Astrocyte (in vitro differentiated cells and primary cell): ENCODE data around the gene PRMT6. TPM values are rescaled to one million over a fixed set of nuclear protein-coding genes. Genes with fewer than 3 reads are reported as not detected.

Experiments
- DNase-seq: peaks from one replicate; pipeline ENCODE4 v3.0.0-alpha.2; 2010; ENCODE audit warnings: low read depth
- FAIRE-seq: peaks from 2 replicates; lab custom pipeline; 2011; peaks lifted over from hg19 to GRCh38; lab: Jason Lieb, UNC
- H2AFZ ChIP-seq: 2 replicates; pipeline ENCODE4 v1.6.0; 2012; ENCODE audit warnings: low read depth, low read length, inconsistent platforms
- H3K27ac ChIP-seq: 2 replicates; pipeline ENCODE4 v1.5.1; 2011; ENCODE audit warnings: low read depth, low read length, inconsistent platforms
- H3K27me3 ChIP-seq: 2 replicates; pipeline ENCODE4 v1.6.0; 2011; ENCODE audit warnings: low read length, inconsistent platforms; ENCODE audit not compliant: insufficient read depth
- H3K36me3 ChIP-seq: 2 replicates; pipeline ENCODE4 v1.5.1; 2011; ENCODE audit warnings: low read length, inconsistent platforms; ENCODE audit not compliant: insufficient read depth
- H3K4me1 ChIP-seq: 2 replicates; pipeline ENCODE4 v1.5.1; 2011; ENCODE audit warnings: low read length, inconsistent platforms; ENCODE audit not compliant: insufficient read depth
- H3K4me2 ChIP-seq: 2 replicates; pipeline ENCODE4 v1.6.0; 2012; ENCODE audit warnings: low read length, inconsistent platforms
- H3K4me3 ChIP-seq: 2 replicates; pipeline ENCODE4 v1.5.1; 2011; ENCODE audit warnings: low read depth, mild to moderate bottlenecking, low read length, inconsistent platforms; ENCODE audit not compliant: insufficient read depth
- H3K79me2 ChIP-seq: 2 replicates; pipeline ENCODE4 v1.6.0; 2012; ENCODE audit warnings: mild to moderate bottlenecking, low read length, inconsistent platforms; ENCODE audit not compliant: insufficient read depth
- H3K9ac ChIP-seq: 2 replicates; pipeline ENCODE4 v1.6.0; 2012; ENCODE audit warnings: mild to moderate bottlenecking, low read length, inconsistent platforms
- H3K9me3 ChIP-seq: 2 replicates; pipeline ENCODE4 v1.5.1; 2012; ENCODE audit warnings: low read depth, mild to moderate bottlenecking, low read length, inconsistent platforms; ENCODE audit not compliant: insufficient read depth
- H4K20me1 ChIP-seq: 2 replicates; pipeline ENCODE4 v1.6.0; 2012; ENCODE audit warnings: low read length, inconsistent platforms; ENCODE audit not compliant: insufficient read depth
- H3K27ac Mint-ChIP-seq: one replicate; pipeline ENCODE4 v1.8.0; 2021; ENCODE audit warnings: mild to moderate bottlenecking, mixed read lengths; ENCODE audit not compliant: unreplicated experiment
- H3K27me3 Mint-ChIP-seq: one replicate; pipeline ENCODE4 v1.8.0; 2021; ENCODE audit warnings: low read depth, mixed read lengths; ENCODE audit not compliant: unreplicated experiment
- H3K36me3 Mint-ChIP-seq: one replicate; pipeline ENCODE4 v1.8.0; 2021; ENCODE audit warnings: low read depth, mixed read lengths; ENCODE audit not compliant: unreplicated experiment
- H3K4me1 Mint-ChIP-seq: one replicate; pipeline ENCODE4 v1.8.0; 2021; ENCODE audit warnings: low read depth, mixed read lengths; ENCODE audit not compliant: unreplicated experiment
- H3K4me3 Mint-ChIP-seq: one replicate; pipeline ENCODE4 v1.8.0; 2021; ENCODE audit warnings: mild to moderate bottlenecking, moderate library complexity, mixed read lengths; ENCODE audit not compliant: unreplicated experiment
- H3K9me3 Mint-ChIP-seq: one replicate; pipeline ENCODE4 v1.8.0; 2021; ENCODE audit warnings: mild to moderate bottlenecking, mixed read lengths; ENCODE audit not compliant: unreplicated experiment
- EZH2 ChIP-seq: IDR thresholded peaks from 2 replicates; pipeline ENCODE4 v1.6.1; 2012; ENCODE audit warnings: mild to moderate bottlenecking, low read length, inconsistent platforms; ENCODE audit not compliant: insufficient read depth
- total RNA-seq: library from RNA; stranded (reverse); gene quantifications from 2 replicates; pipeline ENCODE4 v1.2.1, GENCODE V29; 2021
- TF ChIP-seq, protein P1 (sequence below): IDR thresholded peaks from 2 replicates; pipeline ENCODE4 v1.5.1; 2011; ENCODE audit warnings: low read depth, mild to moderate bottlenecking, inconsistent platforms, low read length, moderate library complexity; ENCODE audit not compliant: insufficient read depth

The PRMT6 gene
- total RNA-seq, 1 donor from 2014 or later: 14.9 TPM

- Mint-ChIP-seq H3K27ac (no peak overlapping the region), H3K36me3 (no peaks in the 10 kb centered on the region), H3K4me1 (no peaks in the 10 kb centered on the region), H3K4me3 (no peak overlapping the region), H3K27me3 (no peaks in the 10 kb centered on the region), H3K9me3 (no peaks in the 10 kb centered on the region)
- Histone ChIP-seq H3K27ac (no peak overlapping the region), H3K79me2 (no peaks in the 10 kb centered on the region), H3K27me3 (no peaks in the 10 kb centered on the region), H4K20me1 (no peaks in the 10 kb centered on the region), H3K9me3 (no peaks in the 10 kb centered on the region), H3K4me2 (no peak overlapping the region), H3K4me3 (no peak overlapping the region), H2AFZ (no peak overlapping the region), H3K4me1 (no peaks in the 10 kb centered on the region), H3K36me3 (no peaks in the 10 kb centered on the region), H3K9ac (no peak overlapping the region)
- DNase-seq: peak; percentile 32
- TF ChIP-seq, protein P1, sequence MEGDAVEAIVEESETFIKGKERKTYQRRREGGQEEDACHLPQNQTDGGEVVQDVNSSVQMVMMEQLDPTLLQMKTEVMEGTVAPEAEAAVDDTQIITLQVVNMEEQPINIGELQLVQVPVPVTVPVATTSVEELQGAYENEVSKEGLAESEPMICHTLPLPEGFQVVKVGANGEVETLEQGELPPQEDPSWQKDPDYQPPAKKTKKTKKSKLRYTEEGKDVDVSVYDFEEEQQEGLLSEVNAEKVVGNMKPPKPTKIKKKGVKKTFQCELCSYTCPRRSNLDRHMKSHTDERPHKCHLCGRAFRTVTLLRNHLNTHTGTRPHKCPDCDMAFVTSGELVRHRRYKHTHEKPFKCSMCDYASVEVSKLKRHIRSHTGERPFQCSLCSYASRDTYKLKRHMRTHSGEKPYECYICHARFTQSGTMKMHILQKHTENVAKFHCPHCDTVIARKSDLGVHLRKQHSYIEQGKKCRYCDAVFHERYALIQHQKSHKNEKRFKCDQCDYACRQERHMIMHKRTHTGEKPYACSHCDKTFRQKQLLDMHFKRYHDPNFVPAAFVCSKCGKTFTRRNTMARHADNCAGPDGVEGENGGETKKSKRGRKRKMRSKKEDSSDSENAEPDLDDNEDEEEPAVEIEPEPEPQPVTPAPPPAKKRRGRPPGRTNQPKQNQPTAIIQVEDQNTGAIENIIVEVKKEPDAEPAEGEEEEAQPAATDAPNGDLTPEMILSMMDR: no peak
- no peak for TF ChIP-seq EZH2
- FAIRE-seq: no peak
Observed at GRCh38 chr1:107100331-107100984, 44.0 kb downstream of the PRMT6 start.

GRCh38 chr1:107105914-107106313 is 49.4 kb downstream of the PRMT6 start:
- no peak for FAIRE-seq
- no peak overlapping the region for H3K27ac Mint-ChIP-seq

More at GRCh38 chr1:107105914-107106313, 49.4 kb downstream of the PRMT6 start:
- Mint-ChIP-seq H3K4me3 (no peak overlapping the region), H3K4me1 (no peaks in the 10 kb centered on the region), H3K36me3 (no peaks in the 10 kb centered on the region), H3K27me3 (no peaks in the 10 kb centered on the region), H3K9me3 (no peaks in the 10 kb centered on the region)
- Histone ChIP-seq H2AFZ (no peak overlapping the region), H4K20me1 (no peaks in the 10 kb centered on the region), H3K4me1 (peaks cover 5% of the 10 kb centered on the region), H3K9ac (no peak overlapping the region), H3K27ac (no peak overlapping the region), H3K9me3 (no peaks in the 10 kb centered on the region), H3K27me3 (no peaks in the 10 kb centered on the region), H3K4me3 (no peak overlapping the region), H3K4me2 (no peak overlapping the region), H3K36me3 (no peaks in the 10 kb centered on the region), H3K79me2 (no peaks in the 10 kb centered on the region)
- TF ChIP-seq EZH2: no peak
- TF ChIP-seq, protein P1: no peak
- DNase-seq: no peak

Other genes starting within 250 kb of the PRMT6 start
- gene NTNG1, start 84.4 kb downstream of the PRMT6 start, total RNA-seq: 6.7 and 8.1 TPM in 2 replicates